Loucy (cell line): Measurements from ENCODE around the gene PNMT.

Source experiments
- H2AFZ ChIP-seq: fragments of 200-600 bp; sonication (generic); 2 replicates; pipeline ENCODE4 v1.6.0; 2016; ENCODE audit warnings: antibody characterized with exemption, mild to moderate bottlenecking, low read length, moderate library complexity
- H3F3A ChIP-seq: fragments of 200-600 bp; 2 replicates; pipeline ENCODE4 v1.6.0; 2016; ENCODE audit warnings: antibody characterized with exemption, low read depth, mild to moderate bottlenecking
- H3K27me3 ChIP-seq: fragments of 200-600 bp; sonication (generic); 2 replicates; pipeline ENCODE4 v1.6.1; 2014; ENCODE audit warnings: low read length, mild to moderate bottlenecking; ENCODE audit not compliant: insufficient read depth, poor library complexity, severe bottlenecking
- H3K36me3 ChIP-seq: fragments of 200-600 bp; sonication (generic); 2 replicates; pipeline ENCODE4 v1.6.1; 2016; ENCODE audit warnings: low read length; ENCODE audit not compliant: insufficient read depth
- H3K4me1 ChIP-seq: fragments of 200-600 bp; sonication (generic); 2 replicates; pipeline ENCODE4 v1.5.1; 2014; ENCODE audit warnings: low read length, mild to moderate bottlenecking; ENCODE audit not compliant: insufficient read depth, poor library complexity, severe bottlenecking
- H3K4me2 ChIP-seq: fragments of 200-600 bp; sonication (generic); 2 replicates; pipeline ENCODE4 v1.6.0; 2014; ENCODE audit warnings: antibody characterized with exemption, low read length, low read depth, mild to moderate bottlenecking; ENCODE audit not compliant: poor library complexity, severe bottlenecking
- H3K4me3 ChIP-seq: fragments of 200-600 bp; sonication (generic); 2 replicates; pipeline ENCODE4 v1.5.1; 2014; ENCODE audit warnings: low read length, mild to moderate bottlenecking, mixed read lengths; ENCODE audit not compliant: poor library complexity, severe bottlenecking
- H3K79me2 ChIP-seq: fragments of 200-600 bp; sonication (generic); 2 replicates; pipeline ENCODE4 v1.6.1; 2014; ENCODE audit warnings: low read length; ENCODE audit not compliant: insufficient read depth
- H3K9ac ChIP-seq: fragments of 200-600 bp; sonication (generic); 2 replicates; pipeline ENCODE4 v1.6.0; 2014; ENCODE audit warnings: mild to moderate bottlenecking, low read depth, low read length, moderate library complexity; ENCODE audit not compliant: poor library complexity, severe bottlenecking
- H3K9me2 ChIP-seq: fragments of 200-600 bp; sonication (generic); replicated peaks from 2 replicates; pipeline ENCODE4 v1.6.1; 2016; ENCODE audit warnings: low read depth, low read length, mixed read lengths
- H3K9me3 ChIP-seq: fragments of 200-600 bp; sonication (generic); 2 replicates; pipeline ENCODE4 v1.6.1; 2014; ENCODE audit warnings: mild to moderate bottlenecking, antibody characterized with exemption, low read length, low read depth; ENCODE audit not compliant: insufficient read depth
- H4K20me1 ChIP-seq: fragments of 200-600 bp; sonication (generic); 2 replicates; pipeline ENCODE4 v1.6.0; 2014; ENCODE audit warnings: antibody characterized with exemption, low read length, mild to moderate bottlenecking; ENCODE audit not compliant: insufficient read depth, poor library complexity, severe bottlenecking
- CTCF ChIP-seq: fragments of 200-600 bp; sonication (generic); conservative IDR thresholded peaks from 2 replicates; pipeline ENCODE4 v1.5.1; 2014; ENCODE audit warnings: mild to moderate bottlenecking, antibody characterized with exemption, low read length
- EZH2phosphoT487 ChIP-seq: fragments of 200-600 bp; IDR thresholded peaks from 2 replicates; pipeline ENCODE4 v1.6.1; 2018; ENCODE audit warnings: antibody characterized with exemption, mild to moderate bottlenecking, moderate library complexity, borderline replicate concordance

The PNMT gene

GRCh38 chr17:39666231-39666600 lies 2.0 kb upstream of the PNMT start:
- H3K9me3 ChIP-seq: no peaks in the 10 kb centered on the region
- no peak overlapping the region for H3K9ac ChIP-seq
- H3K36me3 ChIP-seq: peaks cover 13% of the 10 kb centered on the region; the same call in 1 of the 2 replicates
- H3K27me3 ChIP-seq: no peaks in the 10 kb centered on the region
- no peaks in the 10 kb centered on the region for H3F3A ChIP-seq
- TF ChIP-seq CTCF (no peak), EZH2phosphoT487 (no peak)
- no peaks in the 10 kb centered on the region for H3K9me2 ChIP-seq
- H4K20me1 ChIP-seq: no peaks in the 10 kb centered on the region
- H3K79me2 ChIP-seq: no peaks in the 10 kb centered on the region
- H3K4me1 ChIP-seq: no peaks in the 10 kb centered on the region
- H3K4me2 ChIP-seq: no peak overlapping the region
- H2AFZ ChIP-seq: no peak overlapping the region
- no peak overlapping the region for H3K4me3 ChIP-seq

- Histone ChIP-seq H3K4me1 (no peaks in the 10 kb centered on the region), H3K27me3 (no peaks in the 10 kb centered on the region), H3K4me3 (no peak overlapping the region), H3K4me2 (no peak overlapping the region), H3K36me3 (peaks cover 8% of the 10 kb centered on the region; the same call in 1 of the 2 replicates), H3K9me2 (no peaks in the 10 kb centered on the region), H3F3A (no peaks in the 10 kb centered on the region), H3K9ac (no peak overlapping the region), H4K20me1 (no peaks in the 10 kb centered on the region), H3K79me2 (no peaks in the 10 kb centered on the region), H3K9me3 (no peaks in the 10 kb centered on the region), H2AFZ (no peak overlapping the region)
- no peak for TF ChIP-seq CTCF
- TF ChIP-seq EZH2phosphoT487: no peak
Observed at GRCh38 chr17:39666601-39667261, 1.5 kb upstream of the PNMT start.

- Histone ChIP-seq H2AFZ (no peak overlapping the region), H3K4me1 (no peaks in the 10 kb centered on the region), H3K4me2 (no peak overlapping the region), H3K9me3 (no peaks in the 10 kb centered on the region), H4K20me1 (no peaks in the 10 kb centered on the region), H3K4me3 (no peak overlapping the region), H3K27me3 (no peaks in the 10 kb centered on the region), H3K36me3 (0 out of 2 replicates have a peak, but pooled peaks cover 3% of the 10 kb centered on the region), H3K79me2 (no peaks in the 10 kb centered on the region), H3F3A (no peaks in the 10 kb centered on the region), H3K9ac (no peak overlapping the region), H3K9me2 (no peaks in the 10 kb centered on the region)
- TF ChIP-seq EZH2phosphoT487 (no peak), CTCF (no peak)
Observed at GRCh38 chr17:39667262-39667944, 850 bp upstream of the PNMT start.
